Caco-2 (cell line): ENCODE measurements around the gene RMDN3. TPM values are rescaled to one million over a fixed set of nuclear protein-coding genes. Genes with fewer than 3 reads are reported as not detected.

Experiments used
- BruUV-seq: library from RNA; stranded (reverse); fragments of 400-500 nt; replicated peaks from 2 replicates; lab custom pipeline; 2021; lab: Mats Ljungman, UMichigan
- CTCF ChIA-PET: fragments of 300-600 bp; sonication (Branson Sonifier 250); formaldehyde crosslinking; loops from one replicate; lab custom pipeline; 2022; ENCODE audit warnings: antibody characterized with exemption; lab: Charles Lee
- POLR2A ChIA-PET: fragments of 300-600 bp; sonication (Branson Sonifier 250); formaldehyde crosslinking; loops from one replicate; lab custom pipeline; 2022; ENCODE audit warnings: antibody characterized with exemption; lab: Charles Lee
- DNase-seq, 2 experiments: peaks; one replicate each; pipeline versions ENCODE4 v3.0.0 to v3.0.0-alpha.2; 2020 to 2022
- H3K27me3 ChIP-seq: replicated peaks from 2 replicates; pipeline ENCODE4 v1.6.0; 2011; ENCODE audit warnings: low read length; ENCODE audit not compliant: control insufficient read depth, insufficient read depth
- H3K36me3 ChIP-seq: 2 replicates; pipeline ENCODE4 v1.5.1; 2011; ENCODE audit warnings: low read length; ENCODE audit not compliant: control insufficient read depth, insufficient read depth
- H3K4me1 ChIP-seq: fragments of 250-450 bp; sonication (Bioruptor Pico); 2 replicates; pipeline ENCODE4 v1.5.1; 2020; ENCODE audit warnings: mild to moderate bottlenecking
- H3K4me3 ChIP-seq: 2 replicates; pipeline ENCODE4 v1.5.1; 2011; ENCODE audit warnings: low read depth, mild to moderate bottlenecking, control low read depth, low read length
- H3K9me3 ChIP-seq: fragments of 250-450 bp; sonication (Bioruptor Pico); 2 replicates; pipeline ENCODE4 v1.5.1; 2020; ENCODE audit warnings: mild to moderate bottlenecking, moderate library complexity
- H3K27ac Mint-ChIP-seq: one replicate; pipeline ENCODE4 v1.8.0; 2022; ENCODE audit warnings: mixed read lengths; ENCODE audit not compliant: unreplicated experiment
- H3K27me3 Mint-ChIP-seq: one replicate; pipeline ENCODE4 v1.8.0; 2022; ENCODE audit warnings: mixed read lengths; ENCODE audit not compliant: insufficient read depth, unreplicated experiment
- H3K36me3 Mint-ChIP-seq: one replicate; pipeline ENCODE4 v1.8.0; 2022; ENCODE audit warnings: mild to moderate bottlenecking, mixed read lengths; ENCODE audit not compliant: insufficient read depth, unreplicated experiment
- H3K4me1 Mint-ChIP-seq: one replicate; pipeline ENCODE4 v1.8.0; 2022; ENCODE audit warnings: low read depth, mixed read lengths; ENCODE audit not compliant: unreplicated experiment
- H3K4me3 Mint-ChIP-seq: one replicate; pipeline ENCODE4 v1.8.0; 2022; ENCODE audit warnings: mild to moderate bottlenecking, moderate library complexity, mixed read lengths; ENCODE audit not compliant: unreplicated experiment
- H3K9me3 Mint-ChIP-seq: one replicate; pipeline ENCODE4 v1.8.0; 2022; ENCODE audit warnings: mixed read lengths; ENCODE audit not compliant: unreplicated experiment
- intact Hi-C: fragments of 100-400 bp; cut with micrococcal nuclease; formaldehyde crosslinking; loops from one replicate; pipeline ENCODE4 v1.10.0; 2022; ENCODE audit not compliant: unreplicated experiment
- total RNA-seq: library from RNA; stranded (reverse); gene quantifications from 2 replicates; pipeline ENCODE4 v1.2.3, GENCODE V29; 2022
- TF ChIP-seq, protein P1 (sequence below), 2 experiments: fragments of 200-600 bp in 1 of 2; IDR thresholded peaks; 1 replicate in 1 of 2; 2 replicates in 1 of 2; pipeline versions ENCODE4 v1.5.1 to v1.8.0; 2011 to 2022; ENCODE audit warnings: antibody characterized with exemption in 1 of 2, control low read depth in 1 of 2, inconsistent platforms in 1 of 2, low read depth in 1 of 2, low read length in 1 of 2, mild to moderate bottlenecking in 1 of 2, moderate library complexity in 1 of 2; ENCODE audit not compliant: insufficient read depth in 1 of 2, severe bottlenecking in 1 of 2, unreplicated experiment in 1 of 2

The RMDN3 gene
- total RNA-seq, 1 experiment from 2014 or later, result 48.0 TPM

DNA sequence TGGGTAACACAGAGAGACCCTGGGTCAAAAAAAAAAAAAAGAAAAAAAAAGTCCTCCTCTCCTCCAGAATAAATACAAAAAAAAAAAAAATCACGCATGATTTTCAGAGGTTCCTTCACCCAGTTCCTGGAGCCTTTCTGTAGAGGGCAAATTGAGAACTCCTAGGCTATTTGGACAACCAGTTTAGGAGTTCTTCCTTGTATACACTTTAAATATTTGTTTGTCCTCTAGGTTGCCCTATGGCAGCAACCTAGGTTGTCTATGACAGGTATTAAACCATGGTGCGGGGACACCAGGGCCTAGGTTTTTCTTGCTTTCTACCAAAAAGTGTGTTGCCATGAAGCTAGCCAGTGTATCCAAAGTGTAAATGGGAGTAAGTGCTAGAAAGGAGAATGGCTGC lies 48.0 kb upstream of the RMDN3 start:
- ChIA-PET CTCF (interaction anchor here (1.2 kb wide), 1 partner anchor 17 kb away, joined by 4 read pairs; no protein-coding TSS in a partner anchor), POLR2A (no interaction called here)
- Histone ChIP-seq H3K9me3 (no peaks in the 10 kb centered on the region), H3K36me3 (no peaks in the 10 kb centered on the region), H3K4me3 (no peak overlapping the region), H3K4me1 (peaks cover 8% of the 10 kb centered on the region), H3K27me3 (no peaks in the 10 kb centered on the region)
- H3K4me3 Mint-ChIP-seq, result no peak overlapping the region
- H3K36me3 Mint-ChIP-seq, result peaks cover 16% of the 10 kb centered on the region
- DNase-seq, result no peak
- no peaks in the 10 kb centered on the region for H3K27me3 Mint-ChIP-seq
- intact Hi-C loops, result no loop called here
- H3K4me1 Mint-ChIP-seq, result peaks cover 5% of the 10 kb centered on the region
- TF ChIP-seq, protein P1, sequence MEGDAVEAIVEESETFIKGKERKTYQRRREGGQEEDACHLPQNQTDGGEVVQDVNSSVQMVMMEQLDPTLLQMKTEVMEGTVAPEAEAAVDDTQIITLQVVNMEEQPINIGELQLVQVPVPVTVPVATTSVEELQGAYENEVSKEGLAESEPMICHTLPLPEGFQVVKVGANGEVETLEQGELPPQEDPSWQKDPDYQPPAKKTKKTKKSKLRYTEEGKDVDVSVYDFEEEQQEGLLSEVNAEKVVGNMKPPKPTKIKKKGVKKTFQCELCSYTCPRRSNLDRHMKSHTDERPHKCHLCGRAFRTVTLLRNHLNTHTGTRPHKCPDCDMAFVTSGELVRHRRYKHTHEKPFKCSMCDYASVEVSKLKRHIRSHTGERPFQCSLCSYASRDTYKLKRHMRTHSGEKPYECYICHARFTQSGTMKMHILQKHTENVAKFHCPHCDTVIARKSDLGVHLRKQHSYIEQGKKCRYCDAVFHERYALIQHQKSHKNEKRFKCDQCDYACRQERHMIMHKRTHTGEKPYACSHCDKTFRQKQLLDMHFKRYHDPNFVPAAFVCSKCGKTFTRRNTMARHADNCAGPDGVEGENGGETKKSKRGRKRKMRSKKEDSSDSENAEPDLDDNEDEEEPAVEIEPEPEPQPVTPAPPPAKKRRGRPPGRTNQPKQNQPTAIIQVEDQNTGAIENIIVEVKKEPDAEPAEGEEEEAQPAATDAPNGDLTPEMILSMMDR (IDR thresholded peaks at IDR 0.05; ENCODE audit: insufficient read depth in 1 of 2, low read depth in 1 of 2, low read length in 1 of 2, severe bottlenecking in 1 of 2, unreplicated experiment in 1 of 2), result no peak
- no TSS peak for BruUV-seq
- H3K9me3 Mint-ChIP-seq, result no peaks in the 10 kb centered on the region
- H3K27ac Mint-ChIP-seq, result no peak overlapping the region

DNA sequence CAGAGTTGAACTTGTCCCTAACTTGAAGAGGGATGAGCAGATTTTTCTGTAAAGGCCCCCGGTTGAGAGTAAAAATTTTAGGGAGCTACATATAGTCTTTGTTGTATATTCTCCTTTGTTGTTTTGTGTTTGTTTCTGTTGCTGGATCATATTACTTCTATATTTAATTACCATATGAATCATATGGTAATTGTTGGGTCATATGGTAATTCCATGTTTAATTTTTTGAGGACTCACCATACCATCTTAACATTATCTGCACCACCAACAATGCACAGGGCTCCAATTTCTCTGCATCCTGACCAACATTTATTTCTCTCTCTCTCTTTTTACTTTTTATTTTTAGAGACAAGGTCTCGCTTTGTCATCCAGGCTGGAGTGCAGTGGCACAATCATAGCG lies 44.5 kb upstream of the RMDN3 start:
- peaks cover 18% of the 10 kb centered on the region for H3K4me1 Mint-ChIP-seq
- Histone ChIP-seq H3K4me3 (no peak overlapping the region), H3K27me3 (no peaks in the 10 kb centered on the region), H3K9me3 (no peaks in the 10 kb centered on the region), H3K36me3 (no peaks in the 10 kb centered on the region), H3K4me1 (peaks cover 16% of the 10 kb centered on the region)
- no peak overlapping the region for H3K4me3 Mint-ChIP-seq
- peaks cover 9% of the 10 kb centered on the region for H3K36me3 Mint-ChIP-seq
- H3K27me3 Mint-ChIP-seq, result no peaks in the 10 kb centered on the region
- intact Hi-C loops, result no loop called here
- TF ChIP-seq, protein P1 (IDR thresholded peaks at IDR 0.05; ENCODE audit: insufficient read depth in 1 of 2, low read depth in 1 of 2, low read length in 1 of 2, severe bottlenecking in 1 of 2, unreplicated experiment in 1 of 2), result no peak
- no peaks in the 10 kb centered on the region for H3K9me3 Mint-ChIP-seq
- CTCF ChIA-PET, result interaction anchor here (0.6 kb wide), 2 partner anchors 48 to 419 kb away, joined by 3 to 8 read pairs; no protein-coding TSS in a partner anchor
- DNase-seq, result no peak
- no TSS peak for BruUV-seq
- POLR2A ChIA-PET, result interaction anchor here (1.2 kb wide), 1 partner anchor 95 kb away, joined by 3 read pairs; the partner anchor contains the start of gene VPS18
- no peak overlapping the region for H3K27ac Mint-ChIP-seq

DNA sequence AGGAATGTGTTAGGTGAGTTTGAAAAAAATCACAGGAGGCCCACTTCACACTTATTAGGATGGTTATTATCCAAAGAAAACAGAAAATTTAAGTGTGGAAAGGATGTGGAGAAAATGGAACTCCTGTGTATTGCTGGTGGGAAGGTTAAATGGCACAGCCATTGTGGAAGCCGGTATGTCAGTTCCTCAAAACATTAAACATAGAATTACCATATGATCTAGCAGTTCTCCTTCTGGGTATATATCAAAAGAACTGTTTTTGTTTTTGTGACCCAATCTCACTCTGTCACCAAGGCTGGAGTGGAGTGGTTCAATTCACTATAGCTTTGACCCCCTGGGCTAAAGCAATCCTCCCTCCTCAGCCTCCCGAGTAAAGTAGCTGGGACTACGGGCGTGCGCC lies 41.5 kb upstream of the RMDN3 start:
- Histone ChIP-seq H3K36me3 (no peaks in the 10 kb centered on the region; the same call in 1 of the 2 replicates), H3K4me1 (peaks cover 30% of the 10 kb centered on the region), H3K27me3 (no peaks in the 10 kb centered on the region), H3K4me3 (no peak overlapping the region), H3K9me3 (no peaks in the 10 kb centered on the region)
- ChIA-PET POLR2A (no interaction called here), CTCF (interaction anchor here (0.5 kb wide), 1 partner anchor 7 kb away, joined by 3 read pairs; no protein-coding TSS in a partner anchor)
- Mint-ChIP-seq H3K36me3 (peaks cover 9% of the 10 kb centered on the region), H3K27me3 (no peaks in the 10 kb centered on the region), H3K4me3 (no peak overlapping the region), H3K27ac (no peak overlapping the region), H3K4me1 (peaks cover 29% of the 10 kb centered on the region), H3K9me3 (no peaks in the 10 kb centered on the region)
- intact Hi-C loops, result no loop called here
- no TSS peak for BruUV-seq
- TF ChIP-seq, protein P1 (IDR thresholded peaks at IDR 0.05; ENCODE audit: insufficient read depth in 1 of 2, low read depth in 1 of 2, low read length in 1 of 2, severe bottlenecking in 1 of 2, unreplicated experiment in 1 of 2), result no peak
- DNase-seq, result no peak
